ENCODE results near the gene CHST13. TPM values are rescaled to one million over a fixed set of nuclear protein-coding genes. Genes with fewer than 3 reads are reported as not detected.

Gene CHST13
- total RNA-seq, 1 donor from 2014 or later = 4.2 TPM

- DNase-seq (ENCODE audit: extremely low spot score in 2 of 2) = no peak
- no peak for TF ChIP-seq POLR2AphosphoS5 (IDR thresholded peaks at IDR 0.05; ENCODE audit: insufficient read depth in 1 of 2, low read depth in 1 of 2)
- TF ChIP-seq, protein P1, sequence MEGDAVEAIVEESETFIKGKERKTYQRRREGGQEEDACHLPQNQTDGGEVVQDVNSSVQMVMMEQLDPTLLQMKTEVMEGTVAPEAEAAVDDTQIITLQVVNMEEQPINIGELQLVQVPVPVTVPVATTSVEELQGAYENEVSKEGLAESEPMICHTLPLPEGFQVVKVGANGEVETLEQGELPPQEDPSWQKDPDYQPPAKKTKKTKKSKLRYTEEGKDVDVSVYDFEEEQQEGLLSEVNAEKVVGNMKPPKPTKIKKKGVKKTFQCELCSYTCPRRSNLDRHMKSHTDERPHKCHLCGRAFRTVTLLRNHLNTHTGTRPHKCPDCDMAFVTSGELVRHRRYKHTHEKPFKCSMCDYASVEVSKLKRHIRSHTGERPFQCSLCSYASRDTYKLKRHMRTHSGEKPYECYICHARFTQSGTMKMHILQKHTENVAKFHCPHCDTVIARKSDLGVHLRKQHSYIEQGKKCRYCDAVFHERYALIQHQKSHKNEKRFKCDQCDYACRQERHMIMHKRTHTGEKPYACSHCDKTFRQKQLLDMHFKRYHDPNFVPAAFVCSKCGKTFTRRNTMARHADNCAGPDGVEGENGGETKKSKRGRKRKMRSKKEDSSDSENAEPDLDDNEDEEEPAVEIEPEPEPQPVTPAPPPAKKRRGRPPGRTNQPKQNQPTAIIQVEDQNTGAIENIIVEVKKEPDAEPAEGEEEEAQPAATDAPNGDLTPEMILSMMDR (IDR thresholded peaks at IDR 0.05) = no peak
- no peaks in the 10 kb centered on the region for H3K36me3 ChIP-seq
- H3K9me3 ChIP-seq = no peaks in the 10 kb centered on the region
- intact Hi-C loops (cut with DNase I) = no loop called here
- peaks cover 13% of the 10 kb centered on the region for H3K4me1 ChIP-seq
- no peak overlapping the region for H3K4me3 ChIP-seq
- H3K27me3 ChIP-seq = no peaks in the 10 kb centered on the region
- H3K27ac ChIP-seq = no peak overlapping the region
These were observed 39.8 kb upstream of the CHST13 start for GRCh38 chr3:126484148-126484547.

GRCh38 chr3:126484662-126485061 is 39.3 kb upstream of the CHST13 start:
- H3K9me3 ChIP-seq = no peaks in the 10 kb centered on the region
- H3K27me3 ChIP-seq = no peaks in the 10 kb centered on the region
- no peak for DNase-seq (ENCODE audit: extremely low spot score in 2 of 2)
- TF ChIP-seq POLR2A (IDR thresholded peaks at IDR 0.05) (no peak), POLR2AphosphoS5 (IDR thresholded peaks at IDR 0.05; ENCODE audit: insufficient read depth in 1 of 2, low read depth in 1 of 2) (no peak)
- TF ChIP-seq, protein P1 (IDR thresholded peaks at IDR 0.05) = no peak
- H3K4me3 ChIP-seq = no peak overlapping the region
- H3K27ac ChIP-seq = no peak overlapping the region
- intact Hi-C loops (cut with DNase I) = no loop called here
- H3K36me3 ChIP-seq = no peaks in the 10 kb centered on the region
- H3K4me1 ChIP-seq = peaks cover 13% of the 10 kb centered on the region

GRCh38 chr3:126485176-126485897 is 38.6 kb upstream of the CHST13 start:
- no peak overlapping the region for H3K27ac ChIP-seq
- intact Hi-C loops (cut with DNase I) = no loop called here
- DNase-seq (ENCODE audit: extremely low spot score in 2 of 2) = no peak
- H3K27me3 ChIP-seq = no peaks in the 10 kb centered on the region
- no peaks in the 10 kb centered on the region for H3K36me3 ChIP-seq
- H3K9me3 ChIP-seq = no peaks in the 10 kb centered on the region
- peaks cover 13% of the 10 kb centered on the region for H3K4me1 ChIP-seq
- TF ChIP-seq POLR2A (IDR thresholded peaks at IDR 0.05) (no peak), POLR2AphosphoS5 (IDR thresholded peaks at IDR 0.05; ENCODE audit: insufficient read depth in 1 of 2, low read depth in 1 of 2) (no peak)
- TF ChIP-seq, protein P1 (IDR thresholded peaks at IDR 0.05) = no peak
- H3K4me3 ChIP-seq = no peak overlapping the region

DNA sequence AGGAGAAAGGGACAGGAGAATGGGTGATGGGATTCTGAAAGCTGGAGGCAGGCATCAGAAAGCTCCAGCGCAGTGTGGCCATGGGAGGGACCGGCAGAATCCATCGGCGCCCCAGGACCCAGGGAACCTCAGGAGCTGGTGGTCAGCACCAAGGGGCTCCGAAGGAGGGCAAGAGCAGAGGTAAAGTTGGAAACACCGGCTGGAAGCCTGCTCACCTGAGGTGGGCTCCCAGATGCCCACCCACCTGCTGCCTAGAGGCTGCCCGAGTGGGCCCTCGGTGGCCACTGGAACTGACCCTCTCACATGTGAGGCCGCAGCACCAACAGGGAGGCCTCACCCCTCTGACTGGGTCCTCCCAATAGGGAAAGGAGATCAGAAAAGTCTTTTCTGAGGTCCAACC is 38.0 kb upstream of the CHST13 start:
- H3K27ac ChIP-seq = no peak overlapping the region
- no peak for TF ChIP-seq POLR2A (IDR thresholded peaks at IDR 0.05)
- TF ChIP-seq, protein P1 (IDR thresholded peaks at IDR 0.05) = no peak
- no peak for TF ChIP-seq POLR2AphosphoS5 (IDR thresholded peaks at IDR 0.05; ENCODE audit: insufficient read depth in 1 of 2, low read depth in 1 of 2)
- H3K27me3 ChIP-seq = no peaks in the 10 kb centered on the region
- no peak for DNase-seq (ENCODE audit: extremely low spot score in 2 of 2)
- peaks cover 13% of the 10 kb centered on the region for H3K4me1 ChIP-seq
- intact Hi-C loops (cut with DNase I) = no loop called here
- no peaks in the 10 kb centered on the region for H3K36me3 ChIP-seq
- H3K9me3 ChIP-seq = no peaks in the 10 kb centered on the region
- H3K4me3 ChIP-seq = no peak overlapping the region

- no peaks in the 10 kb centered on the region for H3K36me3 ChIP-seq
- intact Hi-C loops (cut with DNase I) = no loop called here
- no peaks in the 10 kb centered on the region for H3K27me3 ChIP-seq
- H3K9me3 ChIP-seq = no peaks in the 10 kb centered on the region
- H3K4me1 ChIP-seq = peaks cover 13% of the 10 kb centered on the region
- no peak overlapping the region for H3K4me3 ChIP-seq
- TF ChIP-seq POLR2A (IDR thresholded peaks at IDR 0.05) (no peak), POLR2AphosphoS5 (IDR thresholded peaks at IDR 0.05; ENCODE audit: insufficient read depth in 1 of 2, low read depth in 1 of 2) (no peak)
- TF ChIP-seq, protein P1 (IDR thresholded peaks at IDR 0.05) = no peak
- H3K27ac ChIP-seq = no peak overlapping the region
- DNase-seq (ENCODE audit: extremely low spot score in 2 of 2) = no peak
These were observed 37.6 kb upstream of the CHST13 start for GRCh38 chr3:126486360-126486847.
